GM12872 (cell line): Measurements from ENCODE around the gene CPD.
A peak's percentile ranks its signal among the peaks of the same experiment; 100 is the strongest.

Experiments
- TF ChIP-seq, protein P1 (sequence below): IDR thresholded peaks from 3 replicates; pipeline ENCODE4 v1.5.1; 2011; ENCODE audit warnings: low read depth, mild to moderate bottlenecking, low read length, moderate library complexity; ENCODE audit not compliant: insufficient read depth

CPD gene

DNA sequence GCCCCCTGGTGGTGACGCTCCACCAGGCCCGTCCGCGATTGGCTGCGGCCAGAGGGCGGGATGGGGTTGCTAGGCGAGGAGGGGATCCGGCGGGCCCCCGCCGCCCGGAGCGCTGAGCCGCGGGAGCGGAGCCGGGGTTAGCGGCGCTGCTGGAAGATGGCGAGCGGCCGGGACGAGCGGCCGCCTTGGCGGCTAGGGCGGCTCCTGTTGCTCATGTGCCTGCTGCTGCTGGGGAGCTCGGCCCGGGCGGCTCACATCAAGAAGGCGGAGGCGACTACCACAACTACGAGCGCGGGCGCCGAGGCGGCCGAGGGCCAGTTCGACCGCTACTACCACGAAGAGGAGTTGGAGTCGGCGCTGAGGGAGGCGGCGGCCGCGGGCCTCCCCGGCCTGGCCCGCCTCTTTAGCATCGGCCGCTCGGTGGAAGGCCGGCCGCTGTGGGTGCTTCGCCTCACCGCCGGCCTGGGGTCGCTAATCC lies at the start of gene CPD:
Gene CPD (plus strand): TSS at position 103 of the 478 bp plus-strand sequence. CDS start 54 bp downstream, at position 157.
- TF ChIP-seq, protein P1, sequence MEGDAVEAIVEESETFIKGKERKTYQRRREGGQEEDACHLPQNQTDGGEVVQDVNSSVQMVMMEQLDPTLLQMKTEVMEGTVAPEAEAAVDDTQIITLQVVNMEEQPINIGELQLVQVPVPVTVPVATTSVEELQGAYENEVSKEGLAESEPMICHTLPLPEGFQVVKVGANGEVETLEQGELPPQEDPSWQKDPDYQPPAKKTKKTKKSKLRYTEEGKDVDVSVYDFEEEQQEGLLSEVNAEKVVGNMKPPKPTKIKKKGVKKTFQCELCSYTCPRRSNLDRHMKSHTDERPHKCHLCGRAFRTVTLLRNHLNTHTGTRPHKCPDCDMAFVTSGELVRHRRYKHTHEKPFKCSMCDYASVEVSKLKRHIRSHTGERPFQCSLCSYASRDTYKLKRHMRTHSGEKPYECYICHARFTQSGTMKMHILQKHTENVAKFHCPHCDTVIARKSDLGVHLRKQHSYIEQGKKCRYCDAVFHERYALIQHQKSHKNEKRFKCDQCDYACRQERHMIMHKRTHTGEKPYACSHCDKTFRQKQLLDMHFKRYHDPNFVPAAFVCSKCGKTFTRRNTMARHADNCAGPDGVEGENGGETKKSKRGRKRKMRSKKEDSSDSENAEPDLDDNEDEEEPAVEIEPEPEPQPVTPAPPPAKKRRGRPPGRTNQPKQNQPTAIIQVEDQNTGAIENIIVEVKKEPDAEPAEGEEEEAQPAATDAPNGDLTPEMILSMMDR: no peak

DNA sequence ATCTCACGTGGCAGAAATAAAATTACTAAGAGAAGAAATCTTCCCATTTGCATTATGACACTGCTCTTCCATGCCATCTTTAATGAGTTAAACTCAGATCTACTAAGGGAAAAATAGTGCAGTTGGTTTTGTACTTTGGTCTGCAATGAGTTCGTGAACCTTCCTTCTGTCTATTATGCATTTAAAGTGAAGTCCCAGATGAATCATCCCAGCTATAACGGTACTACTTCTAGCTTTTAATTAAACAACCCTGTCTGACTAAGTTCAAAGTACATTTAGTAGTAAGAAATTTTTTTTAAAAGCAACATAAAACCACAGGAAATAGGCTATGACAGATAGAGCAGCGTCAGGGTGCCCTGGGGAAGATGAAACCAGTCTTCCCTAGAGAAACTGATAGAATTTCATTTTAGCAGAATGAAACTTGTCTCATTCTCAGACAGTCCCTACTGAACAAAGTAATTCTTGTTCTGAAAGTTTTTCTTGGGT lies 46.6 kb upstream of the CPD start:
- TF ChIP-seq, protein P1: no peak

DNA sequence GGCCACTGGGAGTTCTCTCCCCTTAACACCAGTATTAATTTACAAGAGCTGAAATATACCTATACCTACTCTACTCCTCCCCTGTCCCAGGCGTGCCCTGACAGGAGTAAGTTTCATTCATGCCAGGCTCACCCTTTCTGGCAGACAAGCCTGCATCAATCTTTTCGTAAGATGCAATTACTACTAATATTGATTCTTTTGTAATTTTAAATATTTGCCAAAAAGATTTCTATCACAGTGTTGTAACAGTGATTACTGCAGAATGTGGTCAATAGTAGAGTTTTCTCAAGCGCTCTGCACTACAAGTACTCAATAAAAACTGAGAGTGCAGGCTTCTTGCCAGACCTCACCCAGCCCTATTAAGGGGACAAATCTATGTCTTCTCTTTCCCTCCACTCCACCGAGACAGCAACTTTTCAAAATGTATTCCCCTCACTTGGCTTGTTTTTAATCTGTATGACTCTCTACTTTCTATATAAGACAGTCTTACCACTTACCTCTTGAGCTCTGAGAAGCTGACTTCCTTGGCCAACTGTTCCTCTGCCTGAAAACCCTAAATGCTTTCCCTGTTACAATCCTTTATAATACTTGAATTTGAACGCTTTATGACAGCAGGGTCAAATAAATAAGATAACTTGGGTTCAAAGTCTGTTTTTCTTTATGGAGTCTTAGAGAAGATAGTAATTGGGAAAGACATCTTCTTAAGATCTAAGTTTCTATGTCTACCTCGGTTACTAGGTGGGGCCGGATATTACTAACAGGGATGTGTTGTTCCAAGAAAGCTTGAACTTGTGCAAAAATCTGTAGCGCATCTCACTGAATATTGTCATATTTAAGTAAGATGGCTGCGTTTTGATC lies 45.0 kb upstream of the CPD start, which contains the start of gene TMIGD1:
Gene TMIGD1 (minus strand): TSS at position 555 of the 858 bp plus-strand sequence. CDS start 1,924 bp downstream, outside the sequence.
- TF ChIP-seq, protein P1: no peak

DNA sequence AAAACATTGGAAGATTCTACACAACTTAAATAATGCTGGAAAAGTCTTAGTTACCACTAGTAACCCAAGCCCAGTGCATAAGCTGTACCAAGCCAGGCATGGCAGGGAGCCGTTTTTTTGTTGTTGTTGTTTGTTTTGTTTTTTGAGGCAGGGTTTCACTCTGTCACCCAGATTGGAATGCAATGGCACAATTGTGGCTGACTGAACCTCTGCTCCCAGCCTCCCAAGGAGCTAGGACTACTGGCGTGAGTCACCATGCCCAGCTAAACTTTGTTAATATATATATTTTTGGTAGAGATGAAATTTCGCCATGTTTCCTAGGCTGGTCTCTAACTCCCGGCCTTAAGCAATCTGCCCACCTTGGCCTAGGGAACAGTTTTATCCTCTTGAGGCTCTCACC lies 44.3 kb upstream of the CPD start:
- TF ChIP-seq, protein P1: no peak

DNA sequence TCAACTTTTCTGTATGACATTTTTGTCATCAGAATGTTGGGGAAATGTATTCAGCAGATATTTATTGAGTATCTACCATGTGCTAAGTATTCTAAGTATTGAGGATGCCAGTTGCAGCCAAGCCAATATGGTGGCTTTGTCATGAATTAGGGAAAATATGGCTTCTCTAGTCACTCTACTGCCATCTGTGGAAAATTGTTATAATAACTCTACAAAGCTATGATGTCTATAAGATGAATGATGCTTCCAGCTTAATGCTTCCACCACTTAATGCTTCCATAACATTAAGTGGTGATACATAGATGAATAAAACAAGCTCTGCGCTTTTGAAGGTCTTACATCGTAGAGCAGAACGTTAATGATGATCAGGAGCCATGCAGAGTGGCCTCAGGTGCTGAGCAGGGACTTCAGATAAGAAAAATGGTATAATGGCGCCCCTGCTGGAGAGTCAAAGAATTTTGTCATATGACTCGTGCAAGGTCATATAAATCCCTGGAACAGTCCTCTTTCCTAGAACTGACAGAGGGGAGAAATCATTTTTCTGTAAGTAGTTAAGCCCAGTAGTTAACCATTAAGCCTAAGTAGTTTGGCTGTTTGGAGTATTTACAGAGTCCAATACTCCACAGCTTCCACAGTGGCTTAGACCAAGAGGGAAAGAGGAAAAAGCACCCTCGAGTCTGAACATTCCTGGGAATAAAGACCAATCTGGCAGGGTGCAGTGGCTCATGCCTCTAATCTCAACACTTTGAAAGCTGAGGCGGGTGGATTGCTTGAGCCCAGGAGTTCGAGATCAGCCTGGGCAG lies 42.2 kb upstream of the CPD start:
- TF ChIP-seq, protein P1: peak; percentile 66

DNA sequence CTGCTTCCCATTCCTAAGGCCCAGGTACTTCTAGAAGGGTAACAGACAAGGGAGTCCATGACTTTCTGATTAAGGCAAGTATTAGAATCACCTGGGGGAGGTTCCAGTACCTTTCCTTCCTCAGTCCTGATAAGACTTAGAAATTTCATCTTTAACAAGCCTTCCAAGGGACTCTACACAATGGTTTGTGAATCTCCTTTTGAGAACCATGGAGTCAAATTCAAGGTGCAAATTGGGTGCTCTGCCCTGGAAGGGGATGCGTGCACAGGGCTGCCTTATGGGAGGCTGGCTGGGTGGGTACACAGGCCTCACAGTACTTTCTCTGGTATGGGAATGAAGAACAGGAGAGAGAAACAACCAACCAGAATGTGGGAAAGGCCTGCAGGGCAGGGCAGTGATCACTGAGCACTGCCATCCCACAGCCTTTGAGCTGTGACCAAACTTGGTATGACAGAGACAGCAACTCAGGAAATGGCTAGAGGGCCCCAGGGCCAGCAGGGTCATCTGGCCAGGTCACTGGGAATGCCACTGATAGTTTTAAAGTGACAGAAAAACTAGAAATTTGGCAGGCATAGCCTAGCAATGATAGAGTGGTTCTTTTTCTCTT lies 41.2 kb upstream of the CPD start:
- TF ChIP-seq, protein P1: no peak
